Measurements from ENCODE around the gene FKBP5.
"Not testable (repeated sequence)": the region's sequence is repeated elsewhere in the genome, so short reads cannot be mapped to it uniquely, and the experiment has no call there.

FKBP5 gene

DNA sequence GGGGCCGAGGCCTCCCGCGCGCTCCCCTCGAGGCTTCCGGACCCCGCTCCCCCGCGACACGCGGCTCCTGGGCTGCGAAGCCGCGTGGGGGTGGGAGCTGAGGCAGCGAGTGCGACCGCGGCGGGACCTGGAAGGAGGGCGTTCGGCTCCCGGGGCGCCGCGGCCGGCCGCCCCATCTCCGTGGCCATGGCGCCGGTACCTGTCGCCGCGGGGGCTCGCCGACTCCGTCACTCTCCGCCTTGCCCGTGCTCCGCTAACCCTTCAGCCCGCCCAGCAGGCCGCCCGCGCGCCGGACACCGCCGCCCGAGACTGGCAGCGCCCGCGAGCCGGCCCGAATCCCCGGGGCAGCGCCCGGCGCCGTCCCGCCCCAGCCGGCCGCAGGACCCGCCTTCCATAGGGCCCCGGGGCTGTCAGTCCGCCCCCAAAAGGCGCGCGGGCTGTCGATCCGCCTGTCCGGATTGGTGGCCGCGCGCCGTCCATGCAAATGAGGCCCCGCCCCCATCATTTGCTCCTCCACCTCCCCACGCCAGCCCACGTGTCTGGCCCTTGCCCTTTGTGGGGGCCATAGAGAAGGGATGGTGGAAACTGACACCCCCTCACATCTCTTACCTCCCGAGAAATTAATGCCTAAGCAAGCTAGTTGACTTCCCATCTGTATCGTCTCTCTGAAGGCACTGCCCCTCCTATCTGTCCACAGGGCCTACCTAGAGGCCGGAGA is at the start of gene FKBP5:
Gene FKBP5 (minus strand): TSS at position 311 of the 718 bp plus-strand sequence. CDS start 46,091 bp downstream, outside the sequence.
- Histone ChIP-seq H3K36me3 (ENCODE audit: insufficient read depth, low read length) (no peaks in the 10 kb centered on the region), H3K9me3 (ENCODE audit: low read length) (no peaks in the 10 kb centered on the region), H3K4me1 (ENCODE audit: insufficient read depth, low read length) (peaks cover 11% of the 10 kb centered on the region), H3K4me3 (ENCODE audit: low read length) (peak within 1 kb of the TSS; percentile 63), H2AFZ (ENCODE audit: low read depth, low read length) (peak within 1 kb of the TSS; percentile 85), H3K27me3 (ENCODE audit: insufficient read depth, low read length) (no peaks in the 10 kb centered on the region)

DNA sequence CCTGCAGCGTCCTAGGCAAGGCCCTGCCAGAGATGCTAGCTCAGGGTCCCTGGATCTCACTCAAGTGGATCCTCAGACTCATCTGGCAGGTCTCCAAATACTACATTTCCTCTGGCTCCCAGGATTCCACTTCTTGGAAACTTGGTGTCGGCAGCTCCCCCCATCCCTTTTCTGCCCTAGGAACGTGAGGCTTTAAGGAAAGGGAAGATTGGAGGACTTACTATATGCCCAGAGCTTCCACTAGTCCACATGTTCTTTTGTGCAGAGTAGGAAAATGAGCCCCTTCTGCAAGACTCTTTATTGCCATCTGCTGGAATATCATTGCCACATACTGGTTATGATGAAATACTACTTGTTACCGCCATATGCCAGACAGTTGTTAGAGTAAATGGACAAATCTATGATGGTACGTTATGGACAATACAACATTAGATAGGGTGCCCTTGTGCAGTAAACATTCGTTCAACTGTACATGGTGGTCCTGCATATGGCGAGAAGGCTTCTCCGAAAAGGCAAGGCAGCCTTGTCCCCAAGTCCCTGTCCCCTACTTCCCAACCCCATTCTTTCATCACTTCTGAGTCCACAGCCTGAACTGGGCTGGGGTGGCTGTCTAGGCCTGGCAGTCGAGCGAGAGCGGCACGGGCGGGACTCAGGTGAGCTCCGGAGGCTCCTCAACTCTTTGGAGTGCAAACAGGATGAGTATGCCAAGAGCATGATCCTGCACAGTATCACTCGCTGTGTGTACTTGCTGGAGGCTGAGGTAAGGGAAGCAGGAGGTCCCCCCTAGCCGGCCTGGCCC is 48.9 kb upstream of the FKBP5 start:
- no peaks in the 10 kb centered on the region for H3K9me3 ChIP-seq (ENCODE audit: low read length)
- H3K4me3 ChIP-seq (ENCODE audit: low read length) = no peak overlapping the region
- peak overlapping the region; percentile 38 for H2AFZ ChIP-seq (ENCODE audit: low read depth, low read length)
- peaks cover 40% of the 10 kb centered on the region for H3K4me1 ChIP-seq (ENCODE audit: insufficient read depth, low read length)
- H3K27me3 ChIP-seq (ENCODE audit: insufficient read depth, low read length) = no peaks in the 10 kb centered on the region
- H3K36me3 ChIP-seq (ENCODE audit: insufficient read depth, low read length) = no peaks in the 10 kb centered on the region

DNA sequence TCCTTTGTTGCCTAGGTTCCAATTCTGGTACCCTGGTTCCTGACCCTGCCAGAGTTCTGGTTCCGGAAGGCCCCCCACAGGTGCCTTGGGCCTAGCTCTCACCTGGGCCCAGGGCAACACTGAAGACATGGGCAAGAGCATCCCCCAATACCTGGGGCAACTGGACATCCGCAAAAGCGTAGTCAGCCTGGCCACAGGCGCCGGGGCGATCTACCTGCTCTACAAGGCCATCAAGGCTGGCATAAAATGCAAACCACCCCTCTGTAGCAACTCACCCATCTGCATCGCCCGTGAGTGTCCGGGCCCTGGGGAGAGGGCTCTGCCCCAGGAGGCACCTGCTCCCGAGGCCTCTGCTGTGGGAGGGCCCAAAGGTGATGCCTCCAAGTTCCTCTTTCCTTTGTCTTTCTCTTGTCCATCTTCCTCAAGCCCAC is 48.3 kb upstream of the FKBP5 start, which contains the start of gene ARMC12:
Gene ARMC12 (plus strand): TSS at position 51 of the 431 bp plus-strand sequence. CDS start 77 bp downstream, at position 128.
- no peaks in the 10 kb centered on the region for H3K36me3 ChIP-seq (ENCODE audit: insufficient read depth, low read length)
- no peaks in the 10 kb centered on the region for H3K9me3 ChIP-seq (ENCODE audit: low read length)
- no peaks in the 10 kb centered on the region for H3K27me3 ChIP-seq (ENCODE audit: insufficient read depth, low read length)
- peak within 1 kb of the TSS; percentile 38 for H2AFZ ChIP-seq (ENCODE audit: low read depth, low read length)
- no peak within 1 kb of the TSS for H3K4me3 ChIP-seq (ENCODE audit: low read length)
- peaks cover 46% of the 10 kb centered on the region for H3K4me1 ChIP-seq (ENCODE audit: insufficient read depth, low read length)

DNA sequence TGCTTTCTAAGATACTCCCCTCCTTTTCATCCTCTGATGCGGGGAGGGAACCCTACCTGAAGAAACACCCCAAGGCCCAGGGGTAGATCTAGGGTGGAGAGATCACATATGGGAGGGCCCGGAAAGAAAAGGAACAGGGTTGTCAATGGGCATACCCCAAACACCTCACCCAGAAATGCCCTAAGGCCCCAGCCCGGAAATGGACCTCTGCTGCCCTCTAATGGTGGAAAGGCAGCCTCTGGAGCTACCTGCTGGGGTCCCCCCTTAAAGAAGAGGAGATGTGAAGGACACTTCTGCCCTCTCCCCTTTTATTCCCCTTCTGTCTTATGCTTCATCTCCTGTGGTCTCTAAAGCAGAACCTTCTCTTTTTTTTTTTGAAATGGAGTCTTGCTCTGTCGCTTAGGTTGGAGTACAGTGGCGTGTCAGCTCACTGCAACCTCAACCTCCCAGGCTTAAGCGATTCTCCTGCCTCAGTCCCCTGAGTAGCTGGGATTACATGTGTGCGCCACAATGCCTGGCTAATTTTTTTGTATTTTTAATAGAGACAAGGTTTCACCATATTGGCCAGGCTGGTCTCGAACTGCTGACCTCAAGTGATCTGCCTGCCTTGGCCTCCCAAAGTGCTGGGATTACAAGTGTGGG is 47.7 kb upstream of the FKBP5 start:
- H3K36me3 ChIP-seq (ENCODE audit: insufficient read depth, low read length) = no peaks in the 10 kb centered on the region

DNA sequence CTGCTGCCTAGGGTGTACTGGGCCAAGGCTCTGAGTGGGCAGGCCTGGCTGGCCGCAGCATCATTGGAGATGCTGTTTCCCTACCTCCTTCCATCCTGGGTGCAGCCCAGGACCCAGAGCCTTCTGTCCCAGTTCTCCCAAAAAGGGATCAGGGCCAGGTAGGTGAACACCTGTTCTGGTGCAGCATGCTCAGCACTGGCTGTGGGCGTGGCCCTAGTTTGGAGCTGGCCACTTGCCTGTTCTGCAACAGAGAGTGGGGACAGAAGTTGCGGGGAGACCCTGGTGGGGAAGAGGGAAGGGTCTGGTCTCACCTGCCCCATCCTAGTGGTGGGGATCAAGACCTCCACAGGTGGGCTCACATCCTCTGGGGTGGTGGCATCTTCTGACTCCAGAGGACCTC is 46.7 kb upstream of the FKBP5 start:
- no peaks in the 10 kb centered on the region for H3K9me3 ChIP-seq (ENCODE audit: low read length)
- no peak overlapping the region for H2AFZ ChIP-seq (ENCODE audit: low read depth, low read length)
- H3K4me1 ChIP-seq (ENCODE audit: insufficient read depth, low read length) = peaks cover 44% of the 10 kb centered on the region
- H3K4me3 ChIP-seq (ENCODE audit: low read length) = no peak overlapping the region
- H3K27me3 ChIP-seq (ENCODE audit: insufficient read depth, low read length) = no peaks in the 10 kb centered on the region
- H3K36me3 ChIP-seq (ENCODE audit: insufficient read depth, low read length) = no peaks in the 10 kb centered on the region

More for the DNA sequence above, 47.7 kb upstream of the FKBP5 start:
- Histone ChIP-seq H3K9me3 (ENCODE audit: low read length) (no peaks in the 10 kb centered on the region), H3K27me3 (ENCODE audit: insufficient read depth, low read length) (no peaks in the 10 kb centered on the region), H3K4me1 (ENCODE audit: insufficient read depth, low read length) (peaks cover 46% of the 10 kb centered on the region), H3K4me3 (ENCODE audit: low read length) (no peak overlapping the region), H2AFZ (ENCODE audit: low read depth, low read length) (no peak overlapping the region)

DNA sequence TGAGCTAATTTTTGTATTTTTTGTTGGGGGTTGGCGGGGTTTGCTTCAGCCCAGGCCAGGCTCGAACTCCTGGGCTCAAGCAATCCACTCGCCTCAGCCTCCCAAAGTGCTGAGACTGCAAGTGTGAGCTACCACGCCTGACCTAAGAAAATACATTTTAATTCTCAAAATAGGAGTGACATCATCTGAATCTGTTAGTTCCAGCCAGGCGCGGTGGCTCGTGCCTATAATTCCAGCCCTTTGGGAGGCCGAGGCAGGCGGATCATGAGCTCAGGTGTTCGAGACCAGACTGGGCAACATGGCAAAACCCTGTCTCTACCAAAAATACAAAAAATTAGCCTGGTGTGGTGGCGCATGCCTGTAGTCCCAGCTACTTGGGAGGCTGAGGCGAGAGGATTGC is 45.6 kb upstream of the FKBP5 start:
- H3K36me3 ChIP-seq (ENCODE audit: insufficient read depth, low read length); H3K9me3 ChIP-seq (ENCODE audit: low read length); H2AFZ ChIP-seq (ENCODE audit: low read depth, low read length); H3K4me3 ChIP-seq (ENCODE audit: low read length); H3K27me3 ChIP-seq (ENCODE audit: insufficient read depth, low read length): not testable (repeated sequence)
- peaks cover 34% of the 10 kb centered on the region for H3K4me1 ChIP-seq (ENCODE audit: insufficient read depth, low read length)

DNA sequence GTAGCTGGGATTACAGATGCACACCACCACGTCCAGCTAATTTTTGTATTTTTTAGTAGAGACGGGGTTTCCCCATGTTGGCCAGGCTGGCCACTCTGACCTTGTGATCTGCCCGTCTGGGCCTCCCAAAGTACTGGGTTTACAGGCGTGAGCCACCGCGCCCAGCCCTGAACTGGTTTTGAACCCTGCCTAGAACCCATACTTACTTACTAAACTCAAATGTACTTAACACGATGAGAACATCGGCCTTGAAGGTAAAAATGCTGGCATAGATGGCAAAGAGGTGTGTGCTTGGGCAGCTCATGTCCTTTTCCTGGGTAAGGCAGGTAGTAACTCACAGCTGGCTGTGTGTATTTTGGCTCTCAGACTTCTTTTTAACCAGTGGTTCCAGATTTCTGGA is 44.9 kb upstream of the FKBP5 start:
- no peak overlapping the region for H2AFZ ChIP-seq (ENCODE audit: low read depth, low read length)
- no peaks in the 10 kb centered on the region for H3K27me3 ChIP-seq (ENCODE audit: insufficient read depth, low read length)

DNA sequence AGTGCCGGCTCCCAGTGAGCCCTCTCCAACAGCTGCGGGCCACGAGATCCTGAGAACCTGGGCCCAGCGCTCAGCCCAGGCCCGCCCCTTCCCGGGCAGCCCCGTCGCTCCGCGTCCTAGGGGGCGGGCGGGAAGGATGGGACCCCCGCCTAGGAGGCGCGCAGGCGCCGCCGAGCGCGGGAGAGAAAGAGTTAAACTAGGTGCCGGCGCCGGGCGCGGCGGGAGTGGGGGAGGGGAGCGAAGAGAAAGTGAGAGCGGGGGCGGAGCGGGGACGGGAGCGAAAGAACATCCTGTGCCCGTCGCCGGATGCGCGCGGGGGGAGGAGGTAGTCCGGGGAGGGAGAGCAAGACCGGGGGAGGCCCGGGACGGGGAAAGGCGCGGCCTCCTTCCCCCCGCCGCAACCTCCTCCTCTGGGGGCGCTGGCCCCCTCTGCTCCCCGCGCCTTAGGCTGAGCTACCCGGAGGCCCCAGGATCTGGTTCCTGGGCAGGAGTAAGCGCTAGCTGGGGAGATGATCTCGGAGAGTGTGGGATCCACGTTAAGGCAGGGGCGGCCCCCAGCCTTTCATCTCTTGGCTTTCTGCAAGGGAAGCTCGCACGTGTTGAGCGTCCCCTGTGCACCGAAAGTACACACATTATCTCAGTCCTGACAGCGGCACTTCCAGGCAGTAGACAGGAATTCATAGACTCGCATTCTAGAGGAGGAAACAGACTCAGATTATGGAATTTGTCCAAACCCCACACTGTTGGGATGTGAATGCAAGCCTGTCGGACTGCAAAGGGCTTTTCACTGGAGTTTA is 43.2 kb upstream of the FKBP5 start:
- no peaks in the 10 kb centered on the region for H3K27me3 ChIP-seq (ENCODE audit: insufficient read depth, low read length)
- peak overlapping the region; percentile 73 for H2AFZ ChIP-seq (ENCODE audit: low read depth, low read length)
- no peaks in the 10 kb centered on the region for H3K9me3 ChIP-seq (ENCODE audit: low read length)
- peaks cover 26% of the 10 kb centered on the region for H3K4me1 ChIP-seq (ENCODE audit: insufficient read depth, low read length)
- peak overlapping the region; percentile 66 for H3K4me3 ChIP-seq (ENCODE audit: low read length)
- no peaks in the 10 kb centered on the region for H3K36me3 ChIP-seq (ENCODE audit: insufficient read depth, low read length)

More for the DNA sequence above, 44.9 kb upstream of the FKBP5 start:
- Histone ChIP-seq H3K36me3 (ENCODE audit: insufficient read depth, low read length) (no peaks in the 10 kb centered on the region), H3K4me3 (ENCODE audit: low read length) (no peak overlapping the region), H3K4me1 (ENCODE audit: insufficient read depth, low read length) (peaks cover 27% of the 10 kb centered on the region), H3K9me3 (ENCODE audit: low read length) (no peaks in the 10 kb centered on the region)

DNA sequence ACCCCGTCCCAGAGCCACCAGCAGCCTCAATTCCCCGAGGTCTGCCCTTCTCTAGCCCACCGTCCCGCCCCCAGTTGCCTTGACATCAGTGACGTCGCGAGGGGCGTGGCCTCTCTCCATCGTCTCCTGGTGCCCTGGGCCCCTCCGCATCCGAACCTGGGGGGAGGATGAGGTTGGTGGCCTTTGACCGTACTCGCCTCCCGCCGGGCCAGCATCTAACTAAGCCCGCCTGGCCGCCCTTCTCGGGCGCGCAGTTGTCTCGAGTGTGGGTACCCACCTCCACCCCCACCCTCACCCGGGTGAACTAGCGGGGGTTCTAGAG is 42.7 kb upstream of the FKBP5 start:
- peak overlapping the region; percentile 73 for H2AFZ ChIP-seq (ENCODE audit: low read depth, low read length)
- H3K36me3 ChIP-seq (ENCODE audit: insufficient read depth, low read length) = no peaks in the 10 kb centered on the region
- H3K9me3 ChIP-seq (ENCODE audit: low read length) = no peaks in the 10 kb centered on the region
- H3K27me3 ChIP-seq (ENCODE audit: insufficient read depth, low read length) = no peaks in the 10 kb centered on the region
- H3K4me1 ChIP-seq (ENCODE audit: insufficient read depth, low read length) = peaks cover 31% of the 10 kb centered on the region
- H3K4me3 ChIP-seq (ENCODE audit: low read length) = peak overlapping the region; percentile 66

DNA sequence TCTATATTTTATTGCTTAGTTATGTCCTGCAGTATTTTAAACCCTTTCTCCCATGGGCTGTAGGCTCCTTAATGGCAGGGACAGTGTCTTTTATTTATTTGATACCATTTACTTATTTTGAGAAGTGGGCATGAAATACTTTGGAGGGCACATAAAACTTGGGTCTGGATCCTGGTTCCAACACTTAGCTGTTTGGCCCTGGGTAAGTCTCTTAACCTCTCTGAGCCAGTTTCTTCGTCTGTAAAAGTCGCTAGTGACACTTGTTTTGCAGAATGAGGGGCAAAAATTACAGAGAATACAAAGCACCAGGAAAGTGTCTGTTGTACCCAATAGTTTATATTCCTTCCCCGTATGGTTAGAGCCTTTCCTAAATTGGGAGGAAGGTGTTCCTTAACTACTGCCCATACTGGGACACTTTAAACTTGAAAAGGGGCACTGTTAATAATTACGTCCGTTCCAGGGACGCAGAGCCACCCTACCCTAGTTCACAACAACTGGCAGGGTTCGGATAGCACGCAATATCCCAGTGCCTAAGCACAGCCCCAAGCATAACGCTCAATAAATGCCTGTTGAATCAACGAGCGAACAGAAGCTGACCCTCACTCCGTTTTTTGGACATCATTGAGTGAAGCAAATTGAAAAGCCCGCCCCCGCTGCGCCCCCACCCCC is 42.2 kb upstream of the FKBP5 start:
- H3K9me3 ChIP-seq (ENCODE audit: low read length) = no peaks in the 10 kb centered on the region
- H3K4me3 ChIP-seq (ENCODE audit: low read length) = peak overlapping the region; percentile 66
- no peaks in the 10 kb centered on the region for H3K36me3 ChIP-seq (ENCODE audit: insufficient read depth, low read length)
- peaks cover 33% of the 10 kb centered on the region for H3K4me1 ChIP-seq (ENCODE audit: insufficient read depth, low read length)
- H2AFZ ChIP-seq (ENCODE audit: low read depth, low read length) = no peak overlapping the region
- H3K27me3 ChIP-seq (ENCODE audit: insufficient read depth, low read length) = no peaks in the 10 kb centered on the region

DNA sequence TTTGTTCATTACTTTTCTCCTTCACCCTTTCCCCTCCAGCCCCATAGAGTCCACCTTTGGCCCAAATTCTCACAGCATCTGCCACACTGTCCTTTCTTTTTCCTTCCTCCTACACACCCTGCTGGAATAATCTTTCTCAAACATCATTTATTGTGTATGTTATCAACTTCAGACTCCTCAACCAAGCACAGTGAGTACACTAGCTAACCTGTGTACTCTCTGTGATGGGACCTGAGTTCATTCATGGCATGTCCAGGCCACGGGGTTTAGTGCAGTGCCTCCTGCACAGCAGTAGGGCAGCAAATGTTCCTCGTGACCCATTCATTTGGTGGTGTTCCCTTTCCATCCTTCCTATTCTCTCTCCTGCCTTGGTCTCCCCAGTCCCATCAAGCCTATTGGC is 41.0 kb upstream of the FKBP5 start:
- Histone ChIP-seq H3K4me3 (ENCODE audit: low read length) (no peak overlapping the region), H3K9me3 (ENCODE audit: low read length) (no peaks in the 10 kb centered on the region), H3K27me3 (ENCODE audit: insufficient read depth, low read length) (no peaks in the 10 kb centered on the region), H3K4me1 (ENCODE audit: insufficient read depth, low read length) (peaks cover 32% of the 10 kb centered on the region), H2AFZ (ENCODE audit: low read depth, low read length) (no peak overlapping the region), H3K36me3 (ENCODE audit: insufficient read depth, low read length) (no peaks in the 10 kb centered on the region)
